ENCODE measurements around the gene SUSD3. TPM values are rescaled to one million over a fixed set of nuclear protein-coding genes. Genes with fewer than 3 reads are reported as not detected.
A peak's percentile ranks its signal among the peaks of the same experiment; 100 is the strongest.
"Not testable (repeated sequence)": the region's sequence is repeated elsewhere in the genome, so short reads cannot be mapped to it uniquely, and the experiment has no call there.

SUSD3 gene
- total RNA-seq, 3 donors from 2014 or later: 1.3 to 52.4 (median 45.9) TPM

DNA sequence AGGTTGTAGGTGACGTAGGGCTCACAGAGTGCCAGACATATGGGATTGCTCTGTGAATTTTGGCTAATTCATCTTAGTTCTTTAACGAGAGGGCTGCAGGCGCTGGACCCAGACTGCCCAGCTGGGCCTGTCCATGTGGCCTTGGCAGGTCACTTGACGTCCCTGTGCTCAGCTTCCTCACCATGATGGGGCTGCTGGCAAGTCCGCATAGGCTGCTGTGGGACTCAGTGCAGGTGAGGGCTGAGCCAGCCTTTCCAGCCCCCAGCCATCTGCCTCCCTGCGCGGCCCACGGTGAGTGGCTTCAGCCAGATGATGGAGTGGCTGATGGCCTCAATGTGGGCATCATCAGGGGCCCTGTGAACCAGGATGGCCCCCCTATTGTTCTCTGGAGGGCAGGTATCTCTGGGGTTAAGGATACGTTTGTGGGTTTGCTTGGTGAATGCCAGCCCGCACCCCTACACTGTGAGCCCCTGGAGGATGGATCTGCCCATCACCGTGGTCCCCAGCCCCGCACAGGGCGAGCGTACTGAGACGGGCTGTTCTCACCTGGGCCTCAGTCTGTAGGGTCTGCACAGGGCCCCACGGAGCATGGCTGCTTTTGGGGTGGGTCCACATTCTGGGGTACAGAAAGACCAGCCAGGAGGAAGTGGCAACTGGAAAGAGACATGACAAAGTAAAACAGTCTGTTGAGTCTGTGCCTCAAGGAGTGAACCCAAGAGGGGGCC is 41.2 kb downstream of the SUSD3 start:
- Histone ChIP-seq H3K4me1 (peaks cover 0 to 28% of the 10 kb centered on the region in 2 donors), H3K27ac (peak overlapping the region; percentile 62 to 96), H3K9me3 (no peaks in the 10 kb centered on the region), H3K36me3 (no peaks in the 10 kb centered on the region), H3K4me3 (no peak overlapping the region), H3K27me3 (no peaks in the 10 kb centered on the region)
- DNase-seq (ENCODE audit: low spot score in 2 of 2): peak in 1 of 2 donors; percentile 33
- TF ChIP-seq, protein P1, sequence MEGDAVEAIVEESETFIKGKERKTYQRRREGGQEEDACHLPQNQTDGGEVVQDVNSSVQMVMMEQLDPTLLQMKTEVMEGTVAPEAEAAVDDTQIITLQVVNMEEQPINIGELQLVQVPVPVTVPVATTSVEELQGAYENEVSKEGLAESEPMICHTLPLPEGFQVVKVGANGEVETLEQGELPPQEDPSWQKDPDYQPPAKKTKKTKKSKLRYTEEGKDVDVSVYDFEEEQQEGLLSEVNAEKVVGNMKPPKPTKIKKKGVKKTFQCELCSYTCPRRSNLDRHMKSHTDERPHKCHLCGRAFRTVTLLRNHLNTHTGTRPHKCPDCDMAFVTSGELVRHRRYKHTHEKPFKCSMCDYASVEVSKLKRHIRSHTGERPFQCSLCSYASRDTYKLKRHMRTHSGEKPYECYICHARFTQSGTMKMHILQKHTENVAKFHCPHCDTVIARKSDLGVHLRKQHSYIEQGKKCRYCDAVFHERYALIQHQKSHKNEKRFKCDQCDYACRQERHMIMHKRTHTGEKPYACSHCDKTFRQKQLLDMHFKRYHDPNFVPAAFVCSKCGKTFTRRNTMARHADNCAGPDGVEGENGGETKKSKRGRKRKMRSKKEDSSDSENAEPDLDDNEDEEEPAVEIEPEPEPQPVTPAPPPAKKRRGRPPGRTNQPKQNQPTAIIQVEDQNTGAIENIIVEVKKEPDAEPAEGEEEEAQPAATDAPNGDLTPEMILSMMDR (IDR thresholded peaks at IDR 0.05): no peak
- no peak for TF ChIP-seq POLR2A (IDR thresholded peaks at IDR 0.05)
- TF ChIP-seq POLR2AphosphoS5 (IDR thresholded peaks at IDR 0.05): no peak
- intact Hi-C loops (cut with DNase I; ENCODE audit: low total_unique reads): loop anchor here (5.0 kb wide), 1 partner anchor 33 kb away; the partner anchor contains the start of gene NINJ1

DNA sequence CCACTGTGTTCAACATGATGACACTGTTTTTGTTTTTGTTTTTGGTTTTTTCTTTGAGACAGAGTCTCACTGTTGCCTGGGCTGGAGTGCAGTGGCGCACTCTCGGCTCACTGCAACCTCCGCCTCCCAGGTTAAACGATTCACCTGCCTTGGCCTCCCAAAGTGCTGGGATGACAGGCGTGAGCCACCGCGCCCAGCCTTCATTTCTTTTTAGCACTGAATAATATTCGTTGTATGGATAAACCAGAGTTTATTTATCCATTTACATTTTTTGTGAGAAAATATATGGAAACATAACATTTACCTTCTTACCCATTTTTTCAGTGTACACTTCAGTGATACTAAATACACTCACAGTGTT is 41.8 kb downstream of the SUSD3 start:
- Histone ChIP-seq H3K4me1 (peaks cover 0 to 26% of the 10 kb centered on the region in 2 donors), H3K27ac (no peak overlapping the region), H3K9me3 (no peaks in the 10 kb centered on the region), H3K36me3 (no peaks in the 10 kb centered on the region), H3K4me3 (no peak overlapping the region), H3K27me3 (no peaks in the 10 kb centered on the region)
- intact Hi-C loops (cut with DNase I; ENCODE audit: low total_unique reads): no loop called here
- DNase-seq (ENCODE audit: low spot score in 2 of 2): peak in 1 of 2 donors; percentile 17
- TF ChIP-seq POLR2A (IDR thresholded peaks at IDR 0.05): no peak
- TF ChIP-seq, protein P1 (IDR thresholded peaks at IDR 0.05): no peak
- TF ChIP-seq POLR2AphosphoS5 (IDR thresholded peaks at IDR 0.05): no peak

DNA sequence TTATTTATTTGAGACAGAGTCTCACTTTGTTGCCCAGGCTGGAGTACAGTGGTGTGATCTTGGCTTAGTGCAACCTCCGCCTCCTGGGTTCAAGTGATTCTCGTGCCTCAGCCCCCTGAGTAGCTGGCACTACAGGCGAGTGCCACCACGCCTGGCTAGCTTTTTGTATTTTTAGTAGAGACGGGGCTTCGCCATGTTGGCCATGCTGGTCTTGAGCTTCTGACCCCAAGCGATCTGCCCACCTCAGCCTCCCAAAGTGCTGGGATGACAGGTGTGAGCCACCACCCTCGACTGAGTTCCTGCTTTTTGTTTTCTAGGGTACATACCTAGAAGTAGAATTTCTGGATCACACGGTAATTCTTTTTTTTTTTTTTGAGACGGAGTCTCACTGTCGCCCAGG is 42.6 kb downstream of the SUSD3 start:
- H3K27ac ChIP-seq; intact Hi-C loops (cut with DNase I; ENCODE audit: low total_unique reads): not testable (repeated sequence)
- peak in 1 of 2 donors; percentile 43 for DNase-seq (ENCODE audit: low spot score in 2 of 2)

DNA sequence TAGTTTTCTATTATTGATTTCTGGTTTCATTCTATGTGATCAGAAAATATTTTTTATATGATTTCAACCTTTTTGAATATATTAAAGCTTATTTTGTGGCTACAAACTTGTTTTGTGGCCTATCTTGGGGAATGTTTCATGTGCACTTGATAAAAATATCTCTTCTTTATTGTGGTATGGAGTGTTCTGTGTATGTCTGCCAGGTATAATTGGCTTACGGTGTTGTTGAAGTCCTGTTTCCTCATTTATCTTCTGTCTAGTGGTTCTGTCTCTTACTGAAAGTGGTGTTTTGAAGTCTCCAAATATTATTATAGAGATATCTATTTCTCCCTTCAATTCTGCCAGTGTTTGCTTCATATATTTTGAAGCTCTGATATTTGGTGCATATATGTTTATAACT is 47.1 kb downstream of the SUSD3 start:
- H3K9me3 ChIP-seq: no peaks in the 10 kb centered on the region
- TF ChIP-seq, protein P1 (IDR thresholded peaks at IDR 0.05): no peak
- TF ChIP-seq POLR2AphosphoS5 (IDR thresholded peaks at IDR 0.05) (no peak), POLR2A (IDR thresholded peaks at IDR 0.05) (no peak)

More for the DNA sequence above, 42.6 kb downstream of the SUSD3 start:
- H3K4me1 ChIP-seq: peaks cover 0 to 26% of the 10 kb centered on the region in 2 donors
- not testable (repeated sequence) for H3K36me3 ChIP-seq, H3K4me3 ChIP-seq, H3K9me3 ChIP-seq, H3K27me3 ChIP-seq

DNA sequence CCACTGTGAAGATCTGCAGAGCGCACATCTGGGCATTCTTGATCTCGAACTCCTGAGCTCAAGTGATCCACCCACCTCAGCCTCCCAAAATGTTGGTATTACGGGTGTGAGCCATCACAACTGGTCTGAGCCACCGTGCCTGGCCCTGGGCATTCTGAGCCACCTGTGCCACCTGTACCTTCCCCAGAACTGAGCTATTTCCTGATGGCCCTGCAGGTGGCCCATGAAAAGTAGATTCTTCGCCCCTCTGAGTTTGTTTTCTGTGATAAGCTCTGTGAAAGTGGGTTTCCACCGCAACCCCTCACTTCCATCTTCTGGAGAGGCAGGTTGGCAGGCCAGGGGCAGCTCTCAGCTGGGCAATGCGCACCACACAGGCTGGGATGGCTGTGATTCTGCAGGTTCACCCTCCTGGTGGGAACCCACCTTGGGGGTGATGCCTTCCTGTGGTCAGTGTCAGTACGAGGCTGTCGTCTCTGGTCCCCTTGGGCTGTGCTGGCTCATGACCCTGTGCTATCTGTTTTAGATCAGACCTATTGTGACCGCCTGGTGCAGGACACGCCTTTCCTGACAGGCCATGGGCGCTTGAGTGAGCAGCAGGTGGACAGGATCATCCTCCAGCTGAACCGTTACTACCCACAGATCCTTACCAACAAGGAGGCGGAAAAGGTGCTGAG is 48.8 kb downstream of the SUSD3 start:
- Histone ChIP-seq H3K4me3 (no peak overlapping the region), H3K36me3 (no peaks in the 10 kb centered on the region), H3K4me1 (no peaks in the 10 kb centered on the region), H3K27ac (no peak overlapping the region), H3K9me3 (no peaks in the 10 kb centered on the region), H3K27me3 (no peaks in the 10 kb centered on the region)
- DNase-seq (ENCODE audit: low spot score in 2 of 2): peak in 1 of 2 donors; percentile 14
- intact Hi-C loops (cut with DNase I; ENCODE audit: low total_unique reads): no loop called here
- TF ChIP-seq POLR2A (IDR thresholded peaks at IDR 0.05): no peak

More for the DNA sequence above, 47.1 kb downstream of the SUSD3 start:
- intact Hi-C loops (cut with DNase I; ENCODE audit: low total_unique reads): no loop called here
- H3K27me3 ChIP-seq: no peaks in the 10 kb centered on the region
- no peak for DNase-seq (ENCODE audit: low spot score in 2 of 2)
- H3K36me3 ChIP-seq: no peaks in the 10 kb centered on the region
- H3K27ac ChIP-seq: no peak overlapping the region
- no peaks in the 10 kb centered on the region for H3K4me1 ChIP-seq
- H3K4me3 ChIP-seq: no peak overlapping the region

DNA sequence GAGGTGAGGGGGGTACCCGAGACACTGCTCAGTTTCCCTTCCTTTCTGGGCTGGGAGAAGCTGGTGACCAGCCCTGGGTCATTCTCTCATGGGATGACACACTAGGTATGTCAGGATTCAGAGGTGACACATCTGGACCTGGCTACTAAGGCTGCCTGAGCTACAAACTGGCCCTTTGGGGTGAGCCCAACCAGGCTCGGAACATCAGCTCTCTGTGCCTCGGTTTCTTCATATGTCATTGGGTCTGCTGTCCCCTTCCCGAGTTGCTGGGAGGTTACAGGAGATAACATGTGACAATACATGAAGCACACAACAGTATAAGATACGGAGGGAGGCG is 49.3 kb downstream of the SUSD3 start:
- Histone ChIP-seq H3K9me3 (no peaks in the 10 kb centered on the region), H3K4me3 (no peak overlapping the region), H3K27ac (no peak overlapping the region), H3K36me3 (no peaks in the 10 kb centered on the region), H3K4me1 (no peaks in the 10 kb centered on the region), H3K27me3 (no peaks in the 10 kb centered on the region)
- intact Hi-C loops (cut with DNase I; ENCODE audit: low total_unique reads): no loop called here
- DNase-seq (ENCODE audit: low spot score in 2 of 2): no peak
- no peak for TF ChIP-seq POLR2A (IDR thresholded peaks at IDR 0.05)
- TF ChIP-seq POLR2AphosphoS5 (IDR thresholded peaks at IDR 0.05): no peak

Measured in breast epithelium (tissue), 4 donors.